Neural crest cell (in vitro differentiated cells): ENCODE results near the gene USP13. TPM values are rescaled to one million over a fixed set of nuclear protein-coding genes. Genes with fewer than 3 reads are reported as not detected.
A peak's percentile ranks its signal among the peaks of the same experiment; 100 is the strongest.

Source experiments
- DNase-seq: peaks from one replicate; pipeline ENCODE4 v3.0.0; 2021; ENCODE audit warnings: low read depth, mixed read lengths, low spot score
- H3K27ac Mint-ChIP-seq: one replicate; pipeline ENCODE4 v1.8.0; 2021; ENCODE audit warnings: mild to moderate bottlenecking, mixed read lengths; ENCODE audit not compliant: unreplicated experiment
- H3K27me3 Mint-ChIP-seq: 2 replicates; pipeline ENCODE4 v1.8.0; 2021; ENCODE audit warnings: low read depth, mild to moderate bottlenecking, mixed read lengths
- H3K36me3 Mint-ChIP-seq: 2 replicates; pipeline ENCODE4 v1.8.0; 2021; ENCODE audit warnings: low read depth, mild to moderate bottlenecking, mixed read lengths
- H3K4me1 Mint-ChIP-seq: 2 replicates; pipeline ENCODE4 v1.8.0; 2021; ENCODE audit warnings: mixed read lengths
- H3K4me3 Mint-ChIP-seq: one replicate; pipeline ENCODE4 v1.8.0; 2021; ENCODE audit warnings: mild to moderate bottlenecking, mixed read lengths
- H3K9me3 Mint-ChIP-seq: 2 replicates; pipeline ENCODE4 v1.8.0; 2021; ENCODE audit warnings: mixed read lengths
- total RNA-seq: library from RNA; stranded (reverse); gene quantifications from 2 replicates; pipeline ENCODE4 v1.2.1, GENCODE V29; 2021
- TF ChIP-seq, protein P1 (sequence below): fragments of 200-600 bp; sonication (generic); conservative IDR thresholded peaks from 2 replicates; pipeline ENCODE4 v1.5.0; 2021; ENCODE audit warnings: antibody characterized with exemption, mild to moderate bottlenecking

The USP13 gene
- total RNA-seq, 1 donor from 2014 or later = 26.7 TPM

DNA sequence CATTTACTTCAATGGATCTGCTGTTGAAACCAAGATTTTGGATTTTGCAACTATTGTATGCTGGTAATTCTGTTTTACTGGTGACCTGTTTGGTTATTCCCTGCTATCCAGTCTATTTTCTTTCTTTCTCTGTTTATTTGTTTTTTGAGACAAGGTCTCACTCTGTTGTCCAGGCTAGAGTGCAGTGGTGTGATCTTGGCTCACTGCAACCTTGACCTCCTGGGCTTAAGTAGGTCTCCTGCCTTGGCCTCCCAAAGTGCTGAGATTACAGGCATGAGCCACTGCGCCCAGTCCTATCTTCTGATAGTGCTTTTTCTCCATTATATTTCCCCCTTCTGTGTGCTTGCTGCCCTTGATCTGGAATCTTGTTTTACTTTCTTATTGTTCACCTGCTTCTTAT lies 15.6 kb downstream of the USP13 start:
- Mint-ChIP-seq H3K36me3 (peaks cover 3% of the 10 kb centered on the region), H3K27me3 (no peaks in the 10 kb centered on the region), H3K4me3 (no peak overlapping the region), H3K9me3 (no peaks in the 10 kb centered on the region), H3K27ac (no peak overlapping the region), H3K4me1 (peaks cover 43% of the 10 kb centered on the region)
- DNase-seq = no peak
- TF ChIP-seq, protein P1, sequence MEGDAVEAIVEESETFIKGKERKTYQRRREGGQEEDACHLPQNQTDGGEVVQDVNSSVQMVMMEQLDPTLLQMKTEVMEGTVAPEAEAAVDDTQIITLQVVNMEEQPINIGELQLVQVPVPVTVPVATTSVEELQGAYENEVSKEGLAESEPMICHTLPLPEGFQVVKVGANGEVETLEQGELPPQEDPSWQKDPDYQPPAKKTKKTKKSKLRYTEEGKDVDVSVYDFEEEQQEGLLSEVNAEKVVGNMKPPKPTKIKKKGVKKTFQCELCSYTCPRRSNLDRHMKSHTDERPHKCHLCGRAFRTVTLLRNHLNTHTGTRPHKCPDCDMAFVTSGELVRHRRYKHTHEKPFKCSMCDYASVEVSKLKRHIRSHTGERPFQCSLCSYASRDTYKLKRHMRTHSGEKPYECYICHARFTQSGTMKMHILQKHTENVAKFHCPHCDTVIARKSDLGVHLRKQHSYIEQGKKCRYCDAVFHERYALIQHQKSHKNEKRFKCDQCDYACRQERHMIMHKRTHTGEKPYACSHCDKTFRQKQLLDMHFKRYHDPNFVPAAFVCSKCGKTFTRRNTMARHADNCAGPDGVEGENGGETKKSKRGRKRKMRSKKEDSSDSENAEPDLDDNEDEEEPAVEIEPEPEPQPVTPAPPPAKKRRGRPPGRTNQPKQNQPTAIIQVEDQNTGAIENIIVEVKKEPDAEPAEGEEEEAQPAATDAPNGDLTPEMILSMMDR = no peak

DNA sequence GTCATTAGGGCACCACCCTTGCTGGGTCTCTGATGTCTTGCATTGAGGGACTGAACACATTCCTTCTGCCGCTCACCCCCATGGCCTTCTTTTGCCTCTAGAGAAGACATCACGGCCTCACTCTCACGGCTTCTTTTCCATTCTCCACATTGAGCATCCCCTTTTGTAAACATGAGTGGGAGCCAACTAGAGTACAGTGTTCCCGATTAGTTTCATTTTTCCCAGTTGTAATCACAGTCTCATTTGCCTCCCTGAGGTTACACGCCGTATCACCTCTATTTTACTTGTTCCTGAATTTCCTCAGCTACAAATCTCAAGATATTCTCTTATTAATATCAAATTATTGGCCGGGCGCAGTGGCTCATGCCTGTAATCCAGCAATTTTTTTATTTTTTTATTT lies 17.5 kb downstream of the USP13 start:
- Mint-ChIP-seq H3K9me3 (no peaks in the 10 kb centered on the region), H3K4me1 (peaks cover 41% of the 10 kb centered on the region), H3K27me3 (no peaks in the 10 kb centered on the region), H3K27ac (no peak overlapping the region), H3K4me3 (no peak overlapping the region), H3K36me3 (peaks cover 3% of the 10 kb centered on the region)
- DNase-seq = no peak
- TF ChIP-seq, protein P1 = no peak

DNA sequence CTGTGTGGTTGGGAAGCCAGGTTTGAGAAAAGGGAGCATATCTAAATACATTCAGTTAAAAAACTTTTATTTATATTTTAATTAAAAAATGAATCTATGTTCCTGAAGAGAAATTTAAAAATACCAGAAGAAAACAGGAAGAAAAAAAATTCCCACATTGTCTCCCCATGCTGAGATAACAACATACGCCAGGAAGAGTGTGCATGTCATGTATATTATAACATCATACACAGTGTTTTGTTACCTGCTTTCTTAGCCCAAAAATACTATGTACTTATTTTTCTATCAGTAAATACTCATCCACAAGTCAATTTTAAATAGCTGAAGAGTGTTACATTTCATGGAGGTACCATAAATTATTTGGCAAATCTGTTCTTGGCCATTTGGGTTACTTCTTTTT lies 18.5 kb downstream of the USP13 start:
- Mint-ChIP-seq H3K27me3 (no peaks in the 10 kb centered on the region), H3K36me3 (peaks cover 3% of the 10 kb centered on the region), H3K27ac (no peak overlapping the region), H3K4me1 (peaks cover 35% of the 10 kb centered on the region), H3K9me3 (no peaks in the 10 kb centered on the region), H3K4me3 (no peak overlapping the region)
- no peak for DNase-seq
- TF ChIP-seq, protein P1 = no peak

GRCh38 chr3:179671747-179672242 lies 19.0 kb downstream of the USP13 start:
- H3K9me3 Mint-ChIP-seq = no peaks in the 10 kb centered on the region
- TF ChIP-seq, protein P1 = no peak
- H3K27me3 Mint-ChIP-seq = no peaks in the 10 kb centered on the region
- peaks cover 3% of the 10 kb centered on the region for H3K36me3 Mint-ChIP-seq
- no peak overlapping the region for H3K27ac Mint-ChIP-seq
- DNase-seq = no peak
- no peak overlapping the region for H3K4me3 Mint-ChIP-seq
- H3K4me1 Mint-ChIP-seq = peaks cover 33% of the 10 kb centered on the region

- DNase-seq = no peak
- Mint-ChIP-seq H3K27ac (peak overlapping the region; percentile 60), H3K4me3 (no peak overlapping the region), H3K36me3 (peaks cover 3% of the 10 kb centered on the region), H3K4me1 (peaks cover 34% of the 10 kb centered on the region), H3K9me3 (no peaks in the 10 kb centered on the region), H3K27me3 (no peaks in the 10 kb centered on the region)
- TF ChIP-seq, protein P1 = no peak
Observed at GRCh38 chr3:179672918-179673317, 20.1 kb downstream of the USP13 start.
